MM.1S (cell line): Measurements from ENCODE around the gene TRIM66.

Experiments used
- DNase-seq: peaks from one replicate; pipeline ENCODE4 v3.0.0-alpha.2; 2015
- H2AFZ ChIP-seq: fragments of 300-600 bp; sonication (generic); 2 replicates; pipeline ENCODE4 v1.6.0; 2016; ENCODE audit warnings: antibody characterized with exemption, low read length
- H3F3A ChIP-seq: fragments of 300-600 bp; sonication (generic); 2 replicates; pipeline ENCODE4 v1.6.1; 2016; ENCODE audit warnings: mild to moderate bottlenecking, antibody characterized with exemption, low read length, moderate library complexity, mixed read lengths; ENCODE audit not compliant: insufficient read depth
- H3K27ac ChIP-seq: fragments of 300-600 bp; sonication (generic); 2 replicates; pipeline ENCODE4 v1.5.1; 2016; ENCODE audit warnings: mild to moderate bottlenecking, low read length
- H3K27me3 ChIP-seq: fragments of 300-600 bp; sonication (generic); replicated peaks from 2 replicates; pipeline ENCODE4 v1.6.0; 2016; ENCODE audit warnings: low read length; ENCODE audit not compliant: insufficient read depth
- H3K36me3 ChIP-seq: fragments of 300-600 bp; sonication (generic); replicated peaks from 2 replicates; pipeline ENCODE4 v1.6.1; 2016; ENCODE audit warnings: mild to moderate bottlenecking, low read length, mixed read lengths; ENCODE audit not compliant: insufficient read depth
- H3K4me1 ChIP-seq: fragments of 300-600 bp; sonication (generic); 2 replicates; pipeline ENCODE4 v1.6.1; 2016; ENCODE audit warnings: low read length, mixed read lengths
- H3K4me2 ChIP-seq: fragments of 300-600 bp; sonication (generic); 2 replicates; pipeline ENCODE4 v1.6.0; 2016; ENCODE audit warnings: low read depth, low read length
- H3K4me3 ChIP-seq: fragments of 300-600 bp; sonication (generic); 2 replicates; pipeline ENCODE4 v1.5.1; 2016; ENCODE audit warnings: low read length, mixed read lengths
- H3K79me2 ChIP-seq: fragments of 300-600 bp; sonication (generic); 2 replicates; pipeline ENCODE4 v1.6.1; 2016; ENCODE audit warnings: mixed run types, low read length, mixed read lengths
- H3K9ac ChIP-seq: fragments of 300-600 bp; sonication (generic); 2 replicates; pipeline ENCODE4 v1.6.1; 2016; ENCODE audit warnings: low read length, mixed read lengths
- H3K9me2 ChIP-seq: fragments of 300-600 bp; sonication (generic); replicated peaks from 2 replicates; pipeline ENCODE4 v1.6.1; 2016; ENCODE audit warnings: mild to moderate bottlenecking, low read length, mixed read lengths; ENCODE audit not compliant: insufficient read depth
- H3K9me3 ChIP-seq: fragments of 300-600 bp; sonication (generic); replicated peaks from 2 replicates; pipeline ENCODE4 v1.6.1; 2016; ENCODE audit warnings: mild to moderate bottlenecking, low read length, mixed read lengths; ENCODE audit not compliant: insufficient read depth
- H4K20me1 ChIP-seq: fragments of 300-600 bp; sonication (generic); 2 replicates; pipeline ENCODE4 v1.6.1; 2016; ENCODE audit warnings: mild to moderate bottlenecking, low read length, moderate library complexity, mixed read lengths; ENCODE audit not compliant: insufficient read depth
- CTCF ChIP-seq: fragments of 300-600 bp; sonication (generic); IDR thresholded peaks from 2 replicates; pipeline ENCODE4 v1.5.1; 2016; ENCODE audit warnings: antibody characterized with exemption, low read length, mixed read lengths
- EZH2 ChIP-seq: fragments of 300-600 bp; sonication (generic); optimal IDR thresholded peaks from 2 replicates; pipeline ENCODE3; 2017; ENCODE audit warnings: low read depth, mild to moderate bottlenecking, antibody characterized with exemption, low read length, mixed read lengths
- EZH2phosphoT487 ChIP-seq: fragments of 300-600 bp; sonication (generic); IDR thresholded peaks from 2 replicates; pipeline ENCODE4 v1.6.1; 2018; ENCODE audit warnings: antibody characterized with exemption, low read length

The TRIM66 gene

GRCh38 chr11:8613036-8613435, 69.4 kb downstream of the TRIM66 start:
- Histone ChIP-seq H3K9me3 (no peaks in the 10 kb centered on the region), H3K4me1 (no peaks in the 10 kb centered on the region; the same call in 1 of the 2 replicates), H3K9me2 (no peaks in the 10 kb centered on the region), H3K36me3 (no peaks in the 10 kb centered on the region), H3K9ac (no peak overlapping the region), H3K4me3 (no peak overlapping the region), H2AFZ (no peak overlapping the region), H3K27me3 (no peaks in the 10 kb centered on the region), H3K4me2 (no peak overlapping the region), H4K20me1 (no peaks in the 10 kb centered on the region), H3K27ac (no peak overlapping the region), H3K79me2 (no peaks in the 10 kb centered on the region), H3F3A (no peaks in the 10 kb centered on the region)
- TF ChIP-seq EZH2phosphoT487, result no peak
- TF ChIP-seq CTCF, result no peak
- no peak for TF ChIP-seq EZH2
- DNase-seq, result no peak

DNA sequence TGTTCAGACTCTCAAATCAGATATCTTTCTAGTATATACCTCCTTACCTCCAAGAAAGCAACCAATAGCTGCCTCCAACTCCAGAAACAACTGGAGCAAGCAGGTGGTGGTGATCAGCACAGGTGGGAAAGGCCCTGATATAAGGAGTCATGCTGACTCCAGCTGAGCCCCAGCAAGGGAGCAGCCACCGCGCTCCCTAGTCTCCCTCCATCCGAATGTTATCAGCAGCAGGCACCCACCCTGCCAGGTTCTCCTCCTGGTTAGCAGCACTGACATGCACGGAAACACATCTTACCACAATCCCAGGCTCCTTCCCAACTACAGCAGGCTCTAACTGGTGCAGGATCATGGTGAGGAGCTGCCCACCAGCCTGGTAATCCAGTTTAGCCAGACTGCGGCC, 69.9 kb downstream of the TRIM66 start:
- Histone ChIP-seq H3K4me1 (no peaks in the 10 kb centered on the region; the same call in 1 of the 2 replicates), H3F3A (no peaks in the 10 kb centered on the region), H3K4me3 (no peak overlapping the region), H3K4me2 (no peak overlapping the region), H4K20me1 (no peaks in the 10 kb centered on the region), H2AFZ (no peak overlapping the region), H3K27ac (no peak overlapping the region), H3K36me3 (no peaks in the 10 kb centered on the region), H3K9ac (no peak overlapping the region), H3K9me3 (no peaks in the 10 kb centered on the region), H3K27me3 (no peaks in the 10 kb centered on the region), H3K9me2 (no peaks in the 10 kb centered on the region), H3K79me2 (no peaks in the 10 kb centered on the region)
- DNase-seq, result no peak
- no peak for TF ChIP-seq EZH2
- no peak for TF ChIP-seq EZH2phosphoT487
- no peak for TF ChIP-seq CTCF

GRCh38 chr11:8610532-8611116, 71.8 kb downstream of the TRIM66 start:
- no peaks in the 10 kb centered on the region for H3K9me3 ChIP-seq
- H3K9ac ChIP-seq, result no peak overlapping the region
- no peak overlapping the region for H2AFZ ChIP-seq
- H4K20me1 ChIP-seq, result no peaks in the 10 kb centered on the region
- H3K4me1 ChIP-seq, result no peaks in the 10 kb centered on the region; the same call in 1 of the 2 replicates
- DNase-seq, result no peak
- no peak overlapping the region for H3K4me3 ChIP-seq
- no peak overlapping the region for H3K4me2 ChIP-seq
- no peaks in the 10 kb centered on the region for H3K9me2 ChIP-seq
- no peak for TF ChIP-seq EZH2phosphoT487
- TF ChIP-seq CTCF, result no peak
- no peak for TF ChIP-seq EZH2
- no peaks in the 10 kb centered on the region for H3K79me2 ChIP-seq
- H3F3A ChIP-seq, result no peaks in the 10 kb centered on the region
- H3K27ac ChIP-seq, result no peak overlapping the region
- no peaks in the 10 kb centered on the region for H3K36me3 ChIP-seq
- H3K27me3 ChIP-seq, result no peaks in the 10 kb centered on the region
